Urinary bladder (tissue), 2 donors: ENCODE data around the gene IFNK. TPM values are rescaled to one million over a fixed set of nuclear protein-coding genes. Genes with fewer than 3 reads are reported as not detected.

Experiments
- polyA plus RNA-seq: library from polyadenylated mRNA; stranded (reverse); fragments of 200-250 nt; gene quantifications from one replicate; pipeline ENCODE4 v1.2.3, GENCODE V29; 2013
- total RNA-seq: library from RNA; depleted of rRNA; stranded (reverse); fragments of >200 nt; gene quantifications from one replicate; pipeline ENCODE4 v1.2.3, GENCODE V29; 2014
- donor health status: healthy.

IFNK gene
- total and polyA plus RNA-seq, 2 donors: not detected

Other genes with a start within 250 kb of the IFNK start
- 0.74 TPM for gene EQTN, start 227.1 kb upstream of the IFNK start, total RNA-seq
- gene EQTN, start 227.1 kb upstream of the IFNK start, polyA plus RNA-seq: 0.13 TPM
- gene MOB3B, start 5.5 kb downstream of the IFNK start, total RNA-seq: 8.0 TPM
- gene MOB3B, start 5.5 kb downstream of the IFNK start, polyA plus RNA-seq: 3.8 TPM
- gene C9orf72, start 49.2 kb downstream of the IFNK start, total RNA-seq: 47.8 TPM
- gene C9orf72, start 49.2 kb downstream of the IFNK start, polyA plus RNA-seq: 9.0 TPM